ENCODE measurements around the gene TWSG1.
"Not testable (repeated sequence)": the region's sequence is repeated elsewhere in the genome, so short reads cannot be mapped to it uniquely, and the experiment has no call there.

TWSG1 gene

GRCh38 chr18:9428301-9428706 lies 93.7 kb downstream of the TWSG1 start:
- TF ChIP-seq, protein P1, sequence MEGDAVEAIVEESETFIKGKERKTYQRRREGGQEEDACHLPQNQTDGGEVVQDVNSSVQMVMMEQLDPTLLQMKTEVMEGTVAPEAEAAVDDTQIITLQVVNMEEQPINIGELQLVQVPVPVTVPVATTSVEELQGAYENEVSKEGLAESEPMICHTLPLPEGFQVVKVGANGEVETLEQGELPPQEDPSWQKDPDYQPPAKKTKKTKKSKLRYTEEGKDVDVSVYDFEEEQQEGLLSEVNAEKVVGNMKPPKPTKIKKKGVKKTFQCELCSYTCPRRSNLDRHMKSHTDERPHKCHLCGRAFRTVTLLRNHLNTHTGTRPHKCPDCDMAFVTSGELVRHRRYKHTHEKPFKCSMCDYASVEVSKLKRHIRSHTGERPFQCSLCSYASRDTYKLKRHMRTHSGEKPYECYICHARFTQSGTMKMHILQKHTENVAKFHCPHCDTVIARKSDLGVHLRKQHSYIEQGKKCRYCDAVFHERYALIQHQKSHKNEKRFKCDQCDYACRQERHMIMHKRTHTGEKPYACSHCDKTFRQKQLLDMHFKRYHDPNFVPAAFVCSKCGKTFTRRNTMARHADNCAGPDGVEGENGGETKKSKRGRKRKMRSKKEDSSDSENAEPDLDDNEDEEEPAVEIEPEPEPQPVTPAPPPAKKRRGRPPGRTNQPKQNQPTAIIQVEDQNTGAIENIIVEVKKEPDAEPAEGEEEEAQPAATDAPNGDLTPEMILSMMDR (conservative IDR thresholded peaks at IDR 0.05): no peak
- H3K27ac ChIP-seq: peak overlapping the region; percentile 88

DNA sequence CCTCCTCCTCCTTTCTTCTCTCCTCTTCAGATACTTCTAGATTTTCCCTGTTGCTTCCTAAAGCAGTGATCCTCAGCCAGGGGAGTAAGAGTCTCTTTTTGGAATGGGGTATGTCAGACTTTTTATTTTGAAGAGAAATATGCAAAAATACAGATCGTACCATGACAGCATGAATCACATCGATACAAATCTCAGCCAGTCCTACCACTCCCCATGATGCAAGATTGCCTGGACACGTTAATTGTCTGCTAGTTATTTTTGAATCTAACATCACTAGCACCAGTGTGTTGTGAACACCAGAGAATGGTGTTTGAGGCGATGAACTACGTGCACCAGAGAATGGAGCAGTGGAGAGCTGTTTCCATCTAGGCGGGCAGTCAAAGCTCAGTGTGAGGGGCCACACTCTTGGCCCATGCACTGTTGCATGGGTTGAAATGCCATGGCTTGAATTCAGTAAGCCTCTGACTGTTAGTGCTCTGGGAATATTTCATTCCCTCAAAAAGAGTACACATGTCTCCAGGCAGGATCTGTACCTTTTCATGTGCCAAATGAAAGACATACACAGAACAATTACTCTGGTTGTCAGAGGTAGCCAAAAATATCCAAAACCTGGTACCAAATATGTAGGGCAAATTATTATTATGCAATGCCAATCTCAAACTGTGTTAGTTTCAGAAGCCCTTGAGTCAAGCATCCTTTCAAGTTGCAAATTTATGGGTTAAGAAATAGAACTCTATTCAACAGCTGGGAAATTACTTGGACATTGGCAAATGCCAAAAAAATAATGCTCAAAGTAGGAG lies 94.5 kb downstream of the TWSG1 start:
- peak overlapping the region; percentile 88 for H3K27ac ChIP-seq
- TF ChIP-seq, protein P1 (conservative IDR thresholded peaks at IDR 0.05): no peak

GRCh38 chr18:9429662-9429993 lies 95.1 kb downstream of the TWSG1 start:
- peak overlapping the region; percentile 88 for H3K27ac ChIP-seq
- TF ChIP-seq, protein P1 (conservative IDR thresholded peaks at IDR 0.05): no peak

DNA sequence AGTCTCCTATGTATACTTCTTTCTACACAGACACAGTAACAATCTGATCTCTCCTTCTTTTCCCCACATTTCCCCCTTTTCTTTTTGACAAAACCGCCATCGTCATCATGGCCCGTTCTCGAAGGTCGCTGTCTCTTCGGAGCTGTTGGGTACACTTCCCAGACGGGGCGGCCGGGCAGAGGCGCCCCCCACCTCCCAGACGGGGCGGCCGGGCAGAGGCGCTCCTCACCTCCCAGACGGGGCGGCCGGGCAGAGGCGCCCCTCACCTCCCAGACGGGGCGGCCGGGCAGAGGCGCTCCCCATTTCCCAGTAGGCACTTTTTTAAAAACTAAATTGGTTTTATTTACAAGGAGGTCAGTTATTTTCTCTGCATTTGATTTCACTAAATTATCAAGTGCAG lies 95.7 kb downstream of the TWSG1 start:
- not testable (repeated sequence) for H3K27ac ChIP-seq

DNA sequence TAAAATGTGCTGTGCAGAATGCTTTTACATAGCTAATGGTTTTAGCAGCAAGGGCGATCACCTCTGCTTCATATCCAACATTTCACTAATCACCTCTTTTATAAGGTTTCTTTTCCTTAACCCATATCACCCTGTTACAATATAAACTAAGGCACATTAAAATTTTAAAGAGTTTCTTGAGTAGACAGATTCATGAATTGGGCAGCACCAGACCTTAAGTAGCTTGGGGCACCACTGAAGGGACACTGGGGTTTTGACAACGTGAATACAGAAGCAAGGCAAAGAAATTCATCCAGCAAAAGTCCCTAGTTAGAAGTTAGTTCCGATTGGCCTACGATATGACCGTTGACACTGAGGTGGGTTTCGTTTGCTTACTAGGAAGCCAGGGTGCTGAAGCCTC lies 96.7 kb downstream of the TWSG1 start:
- TF ChIP-seq, protein P1 (conservative IDR thresholded peaks at IDR 0.05): no peak
- no peak overlapping the region for H3K27ac ChIP-seq

DNA sequence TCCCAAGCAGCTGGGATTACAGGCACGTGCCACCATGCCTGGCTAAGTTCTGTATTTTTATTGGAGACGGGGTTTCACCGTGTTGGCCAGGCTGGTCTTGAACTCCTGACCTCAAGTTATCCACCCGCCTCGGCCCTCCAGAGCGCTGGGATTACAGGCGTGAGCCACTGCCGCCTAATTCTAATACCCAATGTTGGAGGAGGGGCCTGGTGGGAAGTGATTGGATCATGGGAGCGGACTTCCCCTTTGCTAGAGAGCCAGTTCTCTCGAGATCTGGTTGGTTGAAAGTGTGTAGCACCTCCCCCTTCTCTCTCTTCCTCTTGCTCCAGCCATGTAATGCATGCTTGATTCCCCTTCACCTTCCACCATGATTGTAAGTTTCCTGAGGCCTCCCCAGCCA lies 98.5 kb downstream of the TWSG1 start:
- not testable (repeated sequence) for H3K27ac ChIP-seq

DNA sequence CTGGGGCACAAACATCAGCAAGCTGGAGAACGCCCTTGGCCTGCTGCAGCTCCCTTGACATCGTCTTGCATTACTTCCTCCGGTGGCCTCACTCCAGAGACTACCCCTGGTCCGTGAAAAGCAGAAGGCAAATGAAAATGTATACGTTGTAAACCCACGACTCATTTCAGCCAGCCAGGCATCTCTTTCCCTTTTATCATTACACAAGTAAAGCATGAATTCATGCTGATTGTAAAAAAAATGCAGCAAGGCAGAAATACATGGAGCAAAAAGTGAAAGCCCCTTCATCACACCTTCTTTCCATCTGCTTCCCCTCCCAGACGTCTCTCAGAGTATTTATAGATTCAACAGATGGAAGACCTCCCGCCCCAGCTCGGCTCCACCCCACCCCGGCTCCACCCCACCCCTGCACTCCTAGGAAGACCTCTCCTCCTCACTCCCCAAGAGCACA lies 99.1 kb downstream of the TWSG1 start:
- no peak overlapping the region for H3K27ac ChIP-seq
- TF ChIP-seq, protein P1 (conservative IDR thresholded peaks at IDR 0.05): no peak

DNA sequence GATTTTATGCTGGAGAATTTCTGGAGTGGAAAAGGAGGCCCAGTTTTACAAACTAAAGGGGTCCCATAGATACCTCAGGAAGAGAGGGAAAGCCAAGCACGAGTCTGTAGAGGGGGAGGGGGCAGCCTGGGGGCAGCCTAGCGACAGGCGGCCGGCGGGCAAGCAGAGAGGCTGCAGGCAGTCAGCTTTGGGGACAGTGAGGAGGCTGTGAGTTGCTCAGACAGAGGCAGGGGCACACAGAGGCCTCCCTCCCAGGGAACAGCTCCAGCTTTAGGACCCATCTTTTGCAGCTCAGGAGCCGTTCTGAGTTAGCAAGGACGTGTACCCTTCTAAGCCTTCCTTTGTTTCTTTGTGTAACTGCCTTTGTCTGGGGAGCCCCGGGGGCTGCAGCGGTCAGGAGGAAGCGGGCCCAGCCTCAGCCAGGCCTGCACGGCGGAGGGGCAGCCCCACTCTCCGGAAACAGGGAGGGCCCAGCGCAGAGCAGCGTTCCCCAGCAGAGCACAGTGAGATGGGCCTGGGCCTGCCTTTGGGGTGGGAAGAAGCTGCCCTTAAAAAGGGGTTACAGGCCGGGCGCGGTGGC lies 99.6 kb downstream of the TWSG1 start:
- no peak overlapping the region for H3K27ac ChIP-seq
- TF ChIP-seq, protein P1 (conservative IDR thresholded peaks at IDR 0.05): no peak

All from VCaP (cell line).